Stimulated activated CD4-positive, alpha-beta T cell treated with anti-CD3 and anti-CD28 coated beads, Interleukin-1b, Interleukin-23, amount 100 ng/mL, for 1 hour (primary cell): ENCODE measurements around the gene FBN2.

ENCODE experiments used
- DNase-seq, 2 donors: peaks; one replicate each; pipeline ENCODE4 v3.0.0-alpha.2; 2020; ENCODE audit warnings: low read depth in 2 of 2

The FBN2 gene

GRCh38 chr5:128538000-128538249 is at the start of gene FBN2:
FBN2 (minus strand) TSS chr5:128538245; CDS start chr5:128537603, 642 bp downstream.
- DNase-seq: no peak

GRCh38 chr5:128587275-128587674 is 49.2 kb upstream of the FBN2 start:
- DNase-seq: no peak

GRCh38 chr5:128586848-128587247 is 48.8 kb upstream of the FBN2 start:
- DNase-seq: no peak

GRCh38 chr5:128579639-128580038 is 41.6 kb upstream of the FBN2 start:
- DNase-seq: no peak

- DNase-seq: no peak
Observed at GRCh38 chr5:128579093-128579492, 41.0 kb upstream of the FBN2 start.

GRCh38 chr5:128574041-128574440 is 36.0 kb upstream of the FBN2 start:
- no peak for DNase-seq

- no peak for DNase-seq
Observed at GRCh38 chr5:128572930-128573319, 34.9 kb upstream of the FBN2 start.

GRCh38 chr5:128572051-128572929 is 34.2 kb upstream of the FBN2 start:
- DNase-seq: no peak

- DNase-seq: no peak
Observed at GRCh38 chr5:128566178-128566577, 28.1 kb upstream of the FBN2 start.

- DNase-seq: no peak
Observed at GRCh38 chr5:128559300-128560297, 21.6 kb upstream of the FBN2 start.

- DNase-seq: no peak
Observed at GRCh38 chr5:128553747-128554146, 15.7 kb upstream of the FBN2 start.

- no peak for DNase-seq
Observed at GRCh38 chr5:128551476-128551875, 13.4 kb upstream of the FBN2 start.

- DNase-seq: no peak
Observed at GRCh38 chr5:128549496-128549895, 11.5 kb upstream of the FBN2 start.

- DNase-seq: no peak
Observed at GRCh38 chr5:128546658-128547281, 8.7 kb upstream of the FBN2 start.

- no peak for DNase-seq
Observed at GRCh38 chr5:128541385-128541784, 3.3 kb upstream of the FBN2 start.

GRCh38 chr5:128539038-128539429 is 989 bp upstream of the FBN2 start:
- no peak for DNase-seq

- DNase-seq: no peak
Observed at GRCh38 chr5:128538250-128539037, 399 bp upstream of the FBN2 start.

- no peak for DNase-seq
Observed at GRCh38 chr5:128537221-128537999, 635 bp downstream of the FBN2 start.

GRCh38 chr5:128536254-128537220 is 1.5 kb downstream of the FBN2 start:
- DNase-seq: no peak

GRCh38 chr5:128535251-128535650 is 2.8 kb downstream of the FBN2 start:
- DNase-seq: no peak
